Fibroblast of skin of back (primary cell): ENCODE data around the gene TMC1. TPM values are rescaled to one million over a fixed set of nuclear protein-coding genes. Genes with fewer than 3 reads are reported as not detected.
"Not testable (repeated sequence)": the region's sequence is repeated elsewhere in the genome, so short reads cannot be mapped to it uniquely, and the experiment has no call there.

Source experiments
- DNase-seq: peaks from one replicate; pipeline ENCODE4 v3.0.0-alpha.2; 2013
- polyA plus RNA-seq, 2 experiments: library from polyadenylated mRNA; unstranded; fragments of 120-200 nt; gene quantifications; one replicate each; pipeline ENCODE4 v1.2.1, GENCODE V29; 2013; ENCODE audit not compliant: insufficient read length in 2 of 2

TMC1 gene
- polyA plus RNA-seq (2013, experiment 1 of 2; ENCODE audit: insufficient read length), result not detected
- 0.17 TPM for polyA plus RNA-seq (2013, experiment 2 of 2; ENCODE audit: insufficient read length)

DNA sequence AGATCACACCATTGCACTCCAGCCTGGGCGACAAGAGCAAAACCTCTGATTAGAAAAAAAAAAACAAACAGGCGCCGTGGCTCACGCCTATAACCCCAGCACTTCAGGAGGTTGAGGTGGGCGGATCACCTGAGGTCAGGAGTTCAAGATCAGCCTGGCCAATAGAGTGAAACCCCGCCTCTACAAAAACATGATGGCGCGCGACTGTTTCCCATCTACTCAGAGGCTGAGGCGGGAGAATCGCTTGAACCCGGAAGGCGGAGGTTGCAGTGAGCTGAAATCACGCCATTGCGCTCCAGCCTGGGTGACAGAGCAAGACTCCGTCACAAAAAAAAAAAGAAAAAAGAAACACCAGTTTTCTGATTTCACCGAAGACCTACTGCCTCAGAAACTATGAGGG lies at the start of gene TMC1:
TSS of gene TMC1 (plus strand) at position 193 of the 400 bp plus-strand sequence. CDS start 127,041 bp downstream, outside the sequence.
- DNase-seq, result not testable (repeated sequence)

DNA sequence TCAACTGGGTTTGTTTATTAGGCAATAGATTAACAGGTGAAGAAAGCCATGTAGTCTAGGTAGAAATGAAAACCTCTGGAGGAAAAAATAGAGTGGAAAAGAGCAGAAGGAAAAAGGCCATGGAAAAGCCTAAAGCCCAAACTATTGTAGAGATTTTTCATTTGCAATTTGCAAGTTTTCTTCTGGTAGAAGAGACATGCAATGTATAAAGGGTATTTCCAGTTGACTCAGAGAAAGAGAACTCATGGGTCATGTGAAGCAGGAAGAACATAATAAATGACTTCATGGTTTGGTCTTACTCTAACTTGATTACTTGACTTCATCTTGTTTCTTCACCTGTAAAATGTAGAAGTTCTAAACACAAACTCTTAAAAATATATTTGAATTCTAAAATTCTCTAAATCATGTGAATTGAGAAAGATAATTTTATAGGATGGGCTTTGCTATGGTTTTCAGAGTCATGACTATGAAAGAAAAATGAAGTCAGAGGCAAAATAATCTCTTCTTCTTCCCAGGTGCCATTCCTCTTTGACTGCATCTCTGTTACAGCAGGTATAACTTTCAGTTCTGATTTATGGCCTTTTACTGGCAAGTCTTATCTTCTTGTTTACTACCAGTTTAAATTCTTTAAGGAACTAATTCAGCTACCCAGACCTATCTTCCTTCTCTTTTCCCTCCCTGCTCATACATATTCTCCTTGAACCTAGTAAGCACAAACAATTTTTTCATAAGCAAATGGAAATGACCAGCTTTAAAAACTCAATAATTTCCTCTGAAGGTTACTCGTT lies 47.7 kb upstream of the TMC1 start:
- DNase-seq, result peak; percentile 59

DNA sequence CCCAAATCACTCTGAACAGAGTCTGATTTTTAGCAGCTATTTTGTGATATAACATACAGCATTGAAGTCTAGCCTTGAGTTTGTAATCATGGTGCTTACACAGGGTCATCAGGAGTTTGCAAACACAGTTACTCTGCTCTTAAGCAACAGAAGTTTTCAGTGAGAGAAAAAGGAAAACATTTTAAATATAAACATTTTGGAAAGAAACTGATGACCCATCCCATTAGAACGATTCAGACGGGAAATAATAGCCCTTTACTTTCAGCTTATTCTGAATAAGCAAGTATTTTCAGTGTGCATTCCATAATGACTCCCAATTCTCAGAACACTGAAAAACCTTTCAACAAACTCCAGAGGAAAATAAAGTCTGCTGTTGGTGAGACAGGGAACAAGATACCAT lies 46.7 kb upstream of the TMC1 start:
- DNase-seq, result peak; percentile 45

DNA sequence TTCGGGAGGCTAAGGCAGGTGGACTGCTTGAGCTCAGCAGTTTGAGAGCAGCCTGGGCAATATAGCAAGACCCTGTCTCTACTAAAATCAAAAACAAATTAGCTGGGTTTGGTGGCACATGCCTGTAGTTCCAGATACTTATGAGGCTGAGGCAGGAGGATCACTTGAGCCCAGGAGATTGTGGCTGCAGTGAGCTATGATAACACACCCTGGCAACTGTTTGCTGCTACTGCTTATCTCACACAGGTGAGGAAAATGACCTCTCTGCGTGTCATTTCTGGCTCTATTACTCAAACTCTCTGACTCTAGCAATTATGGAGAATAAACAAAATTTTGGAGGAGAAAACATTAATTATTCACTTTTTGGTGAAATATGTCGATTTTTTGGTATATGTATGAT lies 45.3 kb upstream of the TMC1 start:
- DNase-seq, result no peak

DNA sequence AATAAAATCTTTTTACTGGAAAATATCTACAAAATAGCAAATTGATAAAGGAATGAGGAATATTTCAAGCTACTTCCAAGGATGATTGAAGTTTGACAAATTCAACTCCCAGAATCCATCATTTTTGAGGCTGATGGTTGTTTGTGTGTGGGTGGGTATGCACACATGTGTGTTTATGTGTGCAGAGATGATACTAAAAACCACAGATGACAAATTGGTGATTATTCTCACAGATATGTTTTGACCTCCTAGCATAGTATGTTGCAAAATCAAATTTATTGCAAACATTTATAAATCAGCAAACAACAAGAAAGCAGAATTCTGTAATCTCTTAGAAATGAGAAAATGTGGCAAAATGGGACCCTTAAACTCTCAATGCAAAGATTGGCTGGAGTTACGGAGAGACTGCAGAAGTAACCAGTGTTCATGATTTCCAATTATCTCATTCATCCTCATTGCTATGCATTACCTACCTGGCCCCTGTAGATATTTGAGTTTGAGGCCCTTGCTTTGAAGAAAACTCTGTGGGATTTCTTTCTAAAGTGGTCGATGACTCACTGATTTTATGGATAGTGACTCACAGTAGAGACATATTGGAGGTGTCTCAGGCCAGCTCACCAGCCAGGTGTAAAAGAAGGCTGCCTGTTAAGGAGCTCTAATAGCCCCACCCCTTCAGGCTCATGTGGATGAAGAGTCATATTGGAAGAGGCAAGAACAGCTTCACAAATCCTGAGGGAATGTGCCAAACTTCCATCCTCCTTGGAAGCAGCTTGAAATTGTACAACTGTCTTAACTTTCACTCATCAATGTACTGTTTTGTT lies 44.6 kb upstream of the TMC1 start:
- DNase-seq, result peak; percentile 43

DNA sequence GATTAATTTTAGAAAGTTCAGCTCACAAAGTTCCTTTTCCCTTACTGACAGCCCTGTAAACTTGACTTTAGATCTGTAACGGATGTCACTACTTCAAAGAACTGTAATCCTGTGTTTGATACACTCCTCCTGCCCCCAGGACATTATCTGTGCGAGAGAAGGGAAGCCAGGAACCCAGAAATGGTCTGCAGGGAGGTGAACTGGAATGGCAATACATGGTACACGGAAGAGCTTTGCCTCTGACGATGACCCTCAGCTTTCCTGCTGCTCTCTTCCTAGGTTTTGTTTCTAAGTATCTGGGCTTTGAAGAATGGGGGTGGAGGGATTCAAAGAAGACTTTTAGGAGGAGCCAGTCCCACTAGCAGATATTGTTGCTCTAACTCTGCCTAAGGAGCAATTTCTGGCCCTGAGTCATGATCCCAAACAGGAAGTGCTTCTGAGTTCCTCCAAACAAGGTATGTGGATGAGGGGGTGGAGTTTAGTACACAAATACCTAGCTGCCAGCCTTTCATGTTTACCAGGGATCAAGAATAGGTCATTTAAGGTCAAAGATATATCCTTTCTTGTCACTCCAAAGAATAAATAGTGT lies 43.4 kb upstream of the TMC1 start:
- peak; percentile 87 for DNase-seq

DNA sequence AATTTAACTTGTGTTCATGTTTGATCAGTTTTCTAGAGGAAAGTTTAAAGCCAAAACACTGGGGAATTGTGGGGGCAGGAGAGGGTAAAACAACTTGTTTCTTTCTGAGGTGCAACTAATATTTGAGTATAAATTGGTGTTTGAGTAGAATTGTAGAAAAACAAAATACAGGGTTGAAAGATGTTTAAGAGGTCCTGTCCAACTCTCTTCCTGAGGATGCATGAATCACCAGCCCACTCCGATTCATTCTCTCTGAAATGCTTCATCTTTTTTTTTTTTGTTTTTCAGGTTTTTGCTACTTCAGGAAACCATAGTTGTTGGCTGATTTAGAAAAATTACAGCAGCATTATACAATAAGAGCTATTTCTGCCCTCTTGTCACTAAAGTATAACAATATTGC lies 42.4 kb upstream of the TMC1 start:
- DNase-seq, result peak; percentile 55

DNA sequence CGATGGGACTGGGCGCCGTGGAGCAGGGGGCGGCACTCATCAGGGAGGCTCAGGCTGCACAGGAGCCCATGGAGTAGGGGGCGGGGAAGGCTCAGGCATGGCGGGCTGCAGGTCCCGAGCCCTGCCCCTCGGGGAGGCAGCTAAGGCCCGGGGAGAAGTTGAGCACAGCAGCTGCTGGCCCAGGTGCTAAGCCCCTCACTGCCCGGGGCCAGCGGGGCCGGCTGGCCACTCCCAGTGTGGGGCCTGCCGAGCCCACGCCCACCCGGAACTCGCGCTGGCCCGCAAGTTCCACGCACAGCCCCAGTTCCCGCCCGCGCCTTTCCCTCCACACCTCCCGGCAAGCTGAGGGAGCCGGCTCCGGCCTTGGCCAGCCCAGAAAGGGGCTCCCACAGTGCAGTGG lies 41.1 kb upstream of the TMC1 start:
- DNase-seq, result not testable (repeated sequence)

DNA sequence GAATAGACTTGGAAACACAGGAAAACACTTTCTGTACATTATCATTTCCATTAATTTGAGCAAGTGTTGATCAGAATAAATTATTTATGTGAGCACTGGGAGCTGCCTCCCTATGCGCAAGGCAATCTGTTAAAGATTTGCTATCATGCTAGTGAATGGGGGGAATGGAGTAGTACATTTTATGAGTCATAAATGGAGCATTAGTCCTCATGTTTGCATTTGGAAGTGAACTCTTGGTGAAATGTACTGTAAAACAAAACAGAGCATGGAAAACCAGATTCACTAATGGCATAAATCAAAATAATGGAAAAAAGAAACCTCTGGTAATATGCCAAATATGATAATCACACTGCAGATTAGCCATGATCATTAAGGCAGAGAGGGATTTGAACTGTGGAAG lies 40.5 kb upstream of the TMC1 start:
- DNase-seq, result peak; percentile 63

DNA sequence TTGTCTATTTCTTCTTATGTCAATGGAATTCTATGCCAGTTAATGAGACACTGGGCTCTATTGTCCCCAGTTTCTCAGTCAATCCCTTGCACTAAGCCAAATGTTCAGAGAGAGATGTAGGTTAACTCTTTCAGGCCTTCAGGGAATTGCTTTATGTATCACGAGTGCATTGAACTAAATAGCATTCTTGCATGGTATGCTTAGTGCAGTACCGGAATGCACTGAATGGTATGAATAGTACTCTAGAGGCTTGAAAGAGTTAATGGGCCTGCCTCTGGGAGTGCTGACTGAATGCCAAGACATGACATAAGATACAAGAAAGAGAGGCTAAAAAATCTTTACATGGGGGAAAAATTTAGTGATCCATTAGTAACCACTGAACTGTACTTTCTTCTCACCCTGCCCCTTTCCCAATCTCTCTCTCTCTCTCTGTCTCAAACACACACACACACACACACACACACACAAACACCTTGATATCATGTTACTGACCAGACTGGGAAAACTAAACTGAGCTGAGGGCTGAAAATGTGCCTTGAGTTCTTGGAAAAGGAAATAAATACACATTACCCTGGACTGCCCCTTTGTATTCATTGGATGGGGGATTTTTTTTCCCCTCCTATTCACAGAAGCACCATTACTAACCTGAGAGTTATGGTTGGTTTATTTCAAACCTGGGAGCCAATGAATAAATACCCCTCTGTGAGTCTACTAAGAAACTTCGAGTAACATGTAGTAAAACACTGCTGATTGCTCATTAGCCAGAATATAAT lies 35.4 kb upstream of the TMC1 start:
- DNase-seq, result peak; percentile 80

DNA sequence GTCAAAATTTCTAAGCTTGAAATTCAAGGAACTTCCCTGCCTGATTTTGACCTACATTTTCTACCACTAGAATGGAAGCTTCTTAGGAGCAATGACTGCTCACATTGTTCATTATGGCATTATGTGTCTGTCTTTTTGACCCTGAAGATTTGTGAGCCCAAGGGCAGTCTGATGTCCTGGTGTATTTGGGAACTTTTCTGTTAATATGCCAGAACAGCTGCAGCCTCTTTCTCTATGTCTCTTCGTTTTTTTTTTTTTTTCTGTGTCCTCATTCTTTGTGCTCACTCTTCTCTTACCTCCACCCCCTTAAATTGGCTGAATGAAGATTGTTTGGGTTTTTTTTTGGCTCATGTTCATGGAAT lies 34.8 kb upstream of the TMC1 start:
- DNase-seq, result no peak

DNA sequence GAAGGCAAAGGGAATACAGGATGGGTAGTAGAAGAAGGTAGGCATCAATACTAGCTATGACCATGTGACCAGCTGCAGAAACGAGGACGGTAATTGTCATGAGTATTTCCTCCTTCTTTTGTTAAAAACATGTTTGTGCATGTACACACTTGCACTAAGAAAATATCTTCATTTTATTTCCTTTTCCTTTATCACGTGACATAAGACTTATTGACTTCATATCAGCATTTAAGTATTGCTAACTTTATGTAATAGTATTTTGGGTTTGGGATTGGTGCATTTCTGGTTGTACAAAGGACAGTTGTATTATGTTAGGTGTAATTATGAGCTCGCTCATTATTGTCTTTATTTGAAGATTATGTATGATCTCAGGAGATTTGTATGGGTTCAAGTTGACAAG lies 33.7 kb upstream of the TMC1 start:
- DNase-seq, result not testable (repeated sequence)

DNA sequence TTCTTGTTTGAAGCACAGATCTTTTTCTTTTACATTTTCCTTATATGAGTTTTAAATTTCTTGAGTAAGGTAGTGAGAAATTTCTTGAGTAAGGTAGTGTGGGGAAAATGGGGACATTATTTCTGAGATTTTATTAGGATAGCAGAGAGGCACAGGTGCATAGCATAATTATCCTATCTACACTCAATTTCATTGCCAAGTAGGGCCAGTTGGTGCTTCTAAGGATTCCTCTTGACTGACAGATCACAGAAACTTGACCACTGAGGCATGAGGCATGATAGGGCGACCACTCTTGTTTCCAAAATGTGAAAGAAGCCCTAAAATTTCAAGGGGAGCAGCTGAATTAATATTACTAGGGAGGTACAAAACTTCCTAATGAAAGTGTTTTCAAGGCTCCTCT lies 31.4 kb upstream of the TMC1 start:
- DNase-seq, result no peak

DNA sequence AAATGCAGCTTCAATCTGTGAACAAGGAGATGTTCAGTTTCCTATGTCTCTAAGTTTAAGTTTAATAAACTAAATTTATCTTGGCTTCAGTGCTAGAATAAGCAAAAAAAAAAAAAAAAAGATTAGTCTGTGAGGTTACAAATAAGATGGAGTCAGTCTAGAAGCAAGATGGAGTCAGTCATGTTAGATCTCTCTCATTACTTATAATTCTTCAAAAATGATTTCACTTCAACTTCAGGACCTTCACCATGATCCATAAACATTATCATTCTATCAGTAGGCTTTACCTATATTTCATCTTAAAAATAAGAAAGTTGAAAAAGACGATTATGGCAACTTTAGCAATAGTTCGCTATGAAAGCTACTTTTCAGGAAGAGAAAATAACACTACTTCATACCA lies 30.2 kb upstream of the TMC1 start:
- no peak for DNase-seq

DNA sequence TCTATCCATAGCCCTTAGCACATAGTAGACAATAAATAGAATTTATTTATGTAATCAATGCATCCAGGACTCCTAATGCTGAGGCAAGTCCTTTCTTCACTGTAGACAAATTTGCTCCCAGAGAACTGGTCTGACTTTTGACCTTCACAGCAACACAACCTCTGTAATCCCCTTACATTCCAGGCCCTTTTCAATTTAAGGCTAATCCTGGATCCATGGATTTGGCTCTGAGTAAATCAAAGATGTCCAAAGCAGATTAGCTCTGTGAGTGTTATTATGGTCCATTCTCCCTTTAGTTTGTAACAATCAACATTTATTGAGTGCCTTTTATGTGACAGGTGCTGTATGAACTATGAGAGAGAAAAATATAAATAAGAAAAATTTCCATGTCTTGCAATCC lies 27.4 kb upstream of the TMC1 start:
- no peak for DNase-seq

DNA sequence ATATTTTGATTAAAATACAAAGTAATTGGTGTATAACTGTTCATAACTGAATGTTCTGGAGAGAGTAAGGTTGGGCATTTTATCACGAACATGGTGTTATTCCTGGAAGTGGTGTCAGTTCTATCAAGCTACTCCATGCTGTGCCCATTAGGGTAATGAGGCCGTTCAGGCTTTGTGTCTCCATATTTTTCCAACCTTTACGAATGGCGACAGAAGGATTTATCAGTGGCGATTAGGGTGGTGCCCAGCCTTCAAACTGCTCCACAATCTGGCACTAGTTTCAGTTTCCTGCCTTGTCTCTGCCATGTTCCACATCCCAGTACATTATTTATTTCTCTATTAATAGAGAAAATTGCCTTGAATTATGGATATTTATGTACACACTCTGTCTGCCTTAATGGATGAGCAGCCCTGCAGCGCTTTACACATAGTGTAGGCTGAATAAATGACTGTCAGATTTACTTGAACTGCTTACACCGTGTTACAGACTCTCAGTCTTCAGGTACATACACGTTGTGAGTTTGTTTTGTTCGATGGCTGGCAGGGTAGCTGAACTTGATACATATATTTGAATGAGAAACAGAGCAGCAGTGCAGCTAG lies 23.9 kb upstream of the TMC1 start:
- no peak for DNase-seq

DNA sequence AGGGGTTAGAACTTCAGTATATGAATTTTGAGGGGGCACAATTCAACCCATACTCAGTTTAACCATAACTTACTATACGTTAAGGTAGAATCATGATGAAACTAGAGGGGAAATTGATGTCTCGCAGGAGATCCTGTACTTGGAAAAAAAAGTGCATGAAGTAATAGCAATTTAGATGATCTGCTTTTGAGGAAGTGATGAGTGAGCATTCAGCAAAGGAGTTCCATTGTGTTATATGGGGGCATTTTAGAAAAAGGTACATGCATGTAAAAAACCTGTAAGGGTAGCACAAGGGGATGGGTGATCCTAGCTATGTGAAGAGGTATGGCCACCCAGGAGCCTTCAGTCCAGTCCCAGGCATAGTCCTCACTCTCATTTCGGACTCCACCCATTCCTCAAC lies 14.8 kb upstream of the TMC1 start:
- no peak for DNase-seq

DNA sequence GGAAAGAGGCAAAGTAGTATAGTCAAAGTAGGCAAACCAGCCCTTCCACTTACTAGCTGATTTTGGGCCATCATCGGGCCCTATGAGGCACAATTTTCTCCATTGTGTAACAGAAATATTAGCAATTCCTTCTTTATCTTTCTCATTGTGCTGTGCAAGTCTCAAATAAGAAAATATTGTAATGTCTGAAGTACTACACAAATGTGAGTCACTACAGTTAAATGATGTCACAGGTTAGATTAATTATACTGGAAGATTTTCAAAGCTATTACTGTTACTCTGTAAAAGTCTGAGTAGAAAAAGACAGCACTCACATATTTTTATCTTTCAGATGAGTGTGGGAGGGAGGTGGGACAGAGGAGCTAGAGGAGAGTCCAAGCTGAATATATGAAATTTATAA lies 12.4 kb upstream of the TMC1 start:
- DNase-seq, result peak; percentile 56

DNA sequence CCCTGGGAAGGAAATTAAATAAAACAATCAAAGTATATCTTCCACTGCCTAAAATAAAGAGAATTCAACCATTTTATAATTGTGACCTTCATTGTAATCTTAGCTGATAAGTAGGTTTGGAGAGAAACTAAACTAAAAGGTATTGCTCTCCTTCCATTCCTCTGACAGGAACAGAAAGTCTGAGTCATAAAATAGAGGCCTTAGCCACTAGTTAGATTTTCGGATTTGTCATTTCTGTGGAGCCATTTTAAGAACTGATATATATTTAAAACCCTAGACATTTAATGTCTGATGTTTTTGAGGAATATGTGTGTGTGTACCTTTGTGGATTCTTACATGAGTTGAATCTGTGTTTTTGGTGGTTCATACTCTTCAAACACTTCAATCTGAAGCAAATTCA lies 11.8 kb upstream of the TMC1 start:
- DNase-seq, result peak; percentile 39

DNA sequence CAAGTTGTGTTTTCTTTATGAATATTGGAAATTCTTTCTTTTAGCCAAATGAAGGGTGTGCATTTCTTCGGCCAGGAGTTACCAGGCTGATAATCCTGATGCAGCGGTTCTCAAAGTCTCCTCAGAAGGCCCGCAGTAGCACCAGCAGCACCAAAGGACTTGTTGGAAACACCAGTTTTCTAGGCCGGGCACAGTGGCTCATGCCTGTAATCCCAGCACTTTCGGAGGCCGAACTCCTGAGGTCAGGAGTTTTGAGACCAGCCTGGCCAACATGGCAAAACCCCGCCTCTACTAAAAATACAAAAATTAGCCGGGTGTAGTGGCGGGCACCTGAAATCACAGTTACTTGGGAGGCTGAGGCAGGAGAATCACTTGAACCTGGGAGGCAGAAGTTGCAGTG lies 397 bp upstream of the TMC1 start:
- not testable (repeated sequence) for DNase-seq

DNA sequence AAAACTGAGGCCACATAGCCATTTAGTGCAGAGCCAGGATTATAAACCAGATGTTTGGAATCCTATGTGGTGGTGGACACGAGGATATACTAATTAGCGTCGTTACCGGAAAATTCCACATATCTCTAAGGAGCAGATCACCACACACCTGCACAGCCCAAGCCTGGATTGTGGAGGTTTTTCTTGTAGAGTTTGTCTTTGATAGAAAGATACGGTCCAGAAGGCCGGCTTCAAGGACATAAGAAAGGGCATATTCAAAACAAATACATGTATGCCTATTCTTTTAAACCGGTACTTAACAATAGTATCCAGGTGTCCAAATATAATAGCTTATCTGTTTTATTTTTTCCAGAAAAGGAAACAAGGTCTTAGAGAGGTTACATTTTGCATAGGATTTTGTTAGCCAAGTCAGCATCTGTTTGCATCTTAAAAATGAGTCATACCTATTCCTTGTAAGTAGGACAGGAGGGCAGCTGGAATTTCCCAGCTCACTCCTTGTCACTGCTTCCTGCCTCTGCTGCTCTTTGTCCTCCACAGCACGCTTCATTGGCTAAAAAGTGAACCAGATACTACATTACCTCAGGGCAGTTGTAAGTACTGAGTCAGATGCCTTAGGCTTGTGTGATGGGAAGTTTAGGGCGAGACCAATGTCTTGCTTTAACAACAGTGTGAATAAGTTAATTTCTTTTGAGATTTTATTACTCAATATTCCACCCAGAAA lies 3.6 kb downstream of the TMC1 start:
- peak; percentile 97 for DNase-seq
